Amygdala (tissue), 56 donors: ENCODE data around the gene C1orf94.
"Not testable (repeated sequence)": the region's sequence is repeated elsewhere in the genome, so short reads cannot be mapped to it uniquely, and the experiment has no call there.

Source experiments
- DNase-seq, 56 donors: peaks; one replicate each; lab custom pipeline; 2025; lab: John Stamatoyannopoulos, UW

The C1orf94 gene

GRCh38 chr1:34163792-34164731, 12.6 kb upstream of the C1orf94 start:
- peak in 19 of 56 donors; percentile 10 to 46 (median 27) for DNase-seq

- DNase-seq: peak in 55 of 56 donors; percentile 16 to 89 (median 71)
These were observed 11.8 kb upstream of the C1orf94 start, which contains the start of gene CSMD2 for GRCh38 chr1:34164771-34165391. TSS of gene CSMD2 (minus strand) at chr1:34165230. CDS start at chr1:34165097, 133 bp downstream.

GRCh38 chr1:34165422-34165921, 11.2 kb upstream of the C1orf94 start:
- peak in 8 of 56 donors; percentile 25 to 69 (median 44) for DNase-seq

- DNase-seq: peak in 39 of 56 donors; percentile 14 to 71 (median 42)
These were observed 10.5 kb upstream of the C1orf94 start for GRCh38 chr1:34166191-34166624.

GRCh38 chr1:34166625-34167361, 9.9 kb upstream of the C1orf94 start:
- DNase-seq: peak in 55 of 56 donors; percentile 37 to 90 (median 78)

GRCh38 chr1:34167389-34167788, 9.3 kb upstream of the C1orf94 start:
- DNase-seq: peak in 5 of 56 donors; percentile 13 to 57 (median 34)

GRCh38 chr1:34175744-34176143, 963 bp upstream of the C1orf94 start:
- no peak for DNase-seq

GRCh38 chr1:34178072-34178471, 1.4 kb downstream of the C1orf94 start:
- no peak for DNase-seq

GRCh38 chr1:34183381-34183780, 6.7 kb downstream of the C1orf94 start:
- not testable (repeated sequence) for DNase-seq

GRCh38 chr1:34186741-34187494, 10.2 kb downstream of the C1orf94 start:
- no peak for DNase-seq

GRCh38 chr1:34188418-34188817, 11.7 kb downstream of the C1orf94 start:
- DNase-seq: no peak

GRCh38 chr1:34188985-34189384, 12.3 kb downstream of the C1orf94 start:
- DNase-seq: no peak

GRCh38 chr1:34190692-34191091, 14.0 kb downstream of the C1orf94 start:
- no peak for DNase-seq

GRCh38 chr1:34192621-34193020, 15.9 kb downstream of the C1orf94 start:
- DNase-seq: no peak

GRCh38 chr1:34199927-34200326, 23.2 kb downstream of the C1orf94 start:
- no peak for DNase-seq

GRCh38 chr1:34212673-34213072, 36.0 kb downstream of the C1orf94 start:
- no peak for DNase-seq

- DNase-seq: no peak
These were observed 37.2 kb downstream of the C1orf94 start for GRCh38 chr1:34213956-34214355.

GRCh38 chr1:34231441-34231840, 54.7 kb downstream of the C1orf94 start:
- DNase-seq: no peak

- DNase-seq: no peak
These were observed 58.9 kb downstream of the C1orf94 start for GRCh38 chr1:34235594-34235993.

- DNase-seq: no peak
These were observed 59.4 kb downstream of the C1orf94 start for GRCh38 chr1:34236089-34236488.
